Kidney (tissue), 14 donors: ENCODE results near the gene BTG4. TPM values are rescaled to one million over a fixed set of nuclear protein-coding genes. Genes with fewer than 3 reads are reported as not detected.
A peak's percentile ranks its signal among the peaks of the same experiment; 100 is the strongest.

Source experiments
- DNase-seq, 5 donors: peaks; one replicate each; pipeline ENCODE4 v3.0.0-alpha.2; 2013 to 2020
- FAIRE-seq: peaks from 2 replicates; lab custom pipeline; 2012; peaks lifted over from hg19 to GRCh38; lab: Jason Lieb, UNC
- H3K27ac ChIP-seq, 2 donors: one replicate each; pipeline ENCODE4 v1.7.0; 2013; ENCODE audit warnings: low read depth in 2 of 2, low read length in 2 of 2, inconsistent platforms in 1 of 2
- H3K27me3 ChIP-seq: one replicate; pipeline ENCODE4 v1.7.1; 2013; ENCODE audit warnings: low read length, inconsistent platforms; ENCODE audit not compliant: control insufficient read depth, insufficient read depth
- H3K36me3 ChIP-seq, 3 donors: one replicate each; pipeline versions ENCODE4 v1.7.0 to v1.7.1; 2013; ENCODE audit warnings: low read length in 3 of 3, control low read depth in 1 of 3, inconsistent platforms in 1 of 3; ENCODE audit not compliant: insufficient read depth in 3 of 3, control insufficient read depth in 2 of 3
- H3K4me1 ChIP-seq, 3 donors: one replicate each; pipeline versions ENCODE4 v1.7.0 to v1.7.1; 2013; ENCODE audit warnings: low read length in 3 of 3, inconsistent platforms in 1 of 3, low read depth in 1 of 3; ENCODE audit not compliant: control insufficient read depth in 2 of 3, insufficient read depth in 2 of 3
- H3K4me3 ChIP-seq, 3 donors: one replicate each; pipeline versions ENCODE4 v1.7.0 to v1.8.1; 2013; ENCODE audit warnings: low read length in 3 of 3, control low read depth in 1 of 3, inconsistent platforms in 1 of 3
- H3K9ac ChIP-seq, 3 donors: one replicate each; pipeline versions ENCODE4 v1.7.0 to v1.7.1; 2013; ENCODE audit warnings: low read length in 3 of 3, control low read depth in 1 of 3, inconsistent platforms in 1 of 3
- H3K9me3 ChIP-seq, 3 donors: one replicate each; pipeline versions ENCODE4 v1.7.0 to v1.7.1; 2013; ENCODE audit warnings: low read length in 3 of 3, control low read depth in 1 of 3, inconsistent platforms in 1 of 3; ENCODE audit not compliant: control insufficient read depth in 2 of 3, insufficient read depth in 1 of 3
- CTCF ChIP-seq: IDR thresholded peaks from 3 replicates; pipeline ENCODE4 v1.5.1; 2012; ENCODE audit warnings: mild to moderate bottlenecking, moderate library complexity, borderline replicate concordance; ENCODE audit not compliant: insufficient read depth; ENCODE audit errors: extremely low read depth
- intact Hi-C: fragments of 100-400 bp; cut with DNase I; formaldehyde crosslinking; loops from one replicate; pipeline ENCODE4 v1.11.1; 2022
- polyA plus RNA-seq: library from polyadenylated mRNA; stranded (reverse); fragments of 350-450 nt; fragmentation: Illumina TruSeq; extraction: RNeasy Lipid Tissue Mini Kit (QIAGEN cat#74804); gene quantifications from one replicate; pipeline ENCODE4 v1.2.3, GENCODE V29; 2014; ENCODE audit warnings: low read depth, low replicate concordance; ENCODE audit not compliant: insufficient read depth
- total RNA-seq: library from RNA; stranded (reverse); fragmentation: NEBNext Ultra II Directional; extraction: Animal tissue kit (Norgen Biotek cat#: 25700); gene quantifications from one replicate; pipeline ENCODE4 v1.2.1, GENCODE V29; 2021
- donor health status: control.
- donor health status: control.
- donor health status: control.
- donor health status: control.
- donor health status: control.
- donor health status: DM: yes; HTN: yes; CAD: no.
- donor health status: Normal renal cell carcinoma (clear cell type).

The BTG4 gene
- total and polyA plus RNA-seq, 2 donors from 2014 or later, result not detected

- Histone ChIP-seq H3K27ac (no peak overlapping the region), H3K9me3 (no peaks in the 10 kb centered on the region), H3K4me3 (no peak overlapping the region), H3K27me3 (no peaks in the 10 kb centered on the region), H3K36me3 (no peaks in the 10 kb centered on the region), H3K4me1 (no peaks in the 10 kb centered on the region), H3K9ac (no peak overlapping the region)
- DNase-seq, result no peak
- intact Hi-C loops, result no loop called here
- no peak for TF ChIP-seq CTCF
- FAIRE-seq, result no peak
Observed at GRCh38 chr11:111462329-111462728, 49.9 kb downstream of the BTG4 start.

DNA sequence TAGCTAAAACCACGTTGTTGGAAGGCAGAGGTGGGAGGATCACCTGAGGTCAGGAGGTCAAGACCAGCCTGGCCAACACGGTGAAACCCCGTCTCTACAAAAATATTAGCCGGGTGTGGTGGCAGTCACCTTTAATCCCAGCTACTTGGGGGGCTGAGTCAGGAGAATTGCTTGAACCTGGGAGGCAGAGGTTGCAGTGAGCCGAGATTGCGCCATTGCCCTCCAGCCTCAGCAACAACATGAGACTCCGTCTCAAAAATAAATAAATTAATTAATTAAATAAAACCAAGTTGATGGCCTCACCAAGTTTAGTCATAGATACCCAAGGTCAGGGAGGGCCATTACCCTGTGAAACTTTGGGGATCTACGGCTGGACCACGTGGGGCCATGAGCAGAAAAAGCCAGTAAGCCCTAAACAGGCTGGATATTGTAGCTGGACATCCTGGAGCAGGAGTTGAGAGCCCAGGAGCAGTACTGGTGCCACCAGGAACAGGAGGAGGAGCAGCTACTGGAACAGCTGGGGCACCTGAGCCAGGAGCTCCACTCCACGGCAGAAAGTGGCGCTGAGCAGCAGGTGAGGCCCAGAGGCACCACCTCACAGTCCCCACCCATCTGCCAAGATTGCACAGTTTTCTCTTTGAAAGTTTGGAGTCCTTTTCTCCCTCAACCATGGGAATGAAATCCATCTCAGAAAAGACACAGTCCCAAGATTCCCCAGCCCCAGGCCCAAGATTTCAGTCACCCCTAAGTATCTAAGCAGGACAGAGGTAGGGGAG is 50.5 kb downstream of the BTG4 start:
- intact Hi-C loops, result no loop called here
- TF ChIP-seq CTCF, result no peak
- Histone ChIP-seq H3K9me3 (no peaks in the 10 kb centered on the region), H3K27me3 (no peaks in the 10 kb centered on the region), H3K4me3 (no peak overlapping the region), H3K4me1 (no peaks in the 10 kb centered on the region), H3K36me3 (no peaks in the 10 kb centered on the region), H3K27ac (no peak overlapping the region), H3K9ac (no peak overlapping the region)
- DNase-seq, result peak in 1 of 5 donors; percentile 17
- no peak for FAIRE-seq

GRCh38 chr11:111460856-111461255 is 51.3 kb downstream of the BTG4 start:
- no peaks in the 10 kb centered on the region for H3K4me1 ChIP-seq
- no peaks in the 10 kb centered on the region for H3K9me3 ChIP-seq
- FAIRE-seq (no peak), DNase-seq (peak in 3 of 5 donors; percentile 29 to 62 (median 48))
- no peak overlapping the region for H3K4me3 ChIP-seq
- intact Hi-C loops, result no loop called here
- no peaks in the 10 kb centered on the region for H3K36me3 ChIP-seq
- H3K27me3 ChIP-seq, result no peaks in the 10 kb centered on the region
- no peak for TF ChIP-seq CTCF
- H3K27ac ChIP-seq, result no peak overlapping the region
- H3K9ac ChIP-seq, result no peak overlapping the region
